Astrocyte (in vitro differentiated cells and primary cell): ENCODE measurements around the gene RPS10.

Source experiments
- EZH2 ChIP-seq: IDR thresholded peaks from 2 replicates; pipeline ENCODE4 v1.6.1; 2012; ENCODE audit warnings: mild to moderate bottlenecking, low read length, inconsistent platforms; ENCODE audit not compliant: insufficient read depth
- TF ChIP-seq, protein P1 (sequence below): IDR thresholded peaks from 2 replicates; pipeline ENCODE4 v1.5.1; 2011; ENCODE audit warnings: low read depth, mild to moderate bottlenecking, inconsistent platforms, low read length, moderate library complexity; ENCODE audit not compliant: insufficient read depth

GRCh38 chr6:34374069-34374468, 51.8 kb downstream of the RPS10 start:
- TF ChIP-seq, protein P1, sequence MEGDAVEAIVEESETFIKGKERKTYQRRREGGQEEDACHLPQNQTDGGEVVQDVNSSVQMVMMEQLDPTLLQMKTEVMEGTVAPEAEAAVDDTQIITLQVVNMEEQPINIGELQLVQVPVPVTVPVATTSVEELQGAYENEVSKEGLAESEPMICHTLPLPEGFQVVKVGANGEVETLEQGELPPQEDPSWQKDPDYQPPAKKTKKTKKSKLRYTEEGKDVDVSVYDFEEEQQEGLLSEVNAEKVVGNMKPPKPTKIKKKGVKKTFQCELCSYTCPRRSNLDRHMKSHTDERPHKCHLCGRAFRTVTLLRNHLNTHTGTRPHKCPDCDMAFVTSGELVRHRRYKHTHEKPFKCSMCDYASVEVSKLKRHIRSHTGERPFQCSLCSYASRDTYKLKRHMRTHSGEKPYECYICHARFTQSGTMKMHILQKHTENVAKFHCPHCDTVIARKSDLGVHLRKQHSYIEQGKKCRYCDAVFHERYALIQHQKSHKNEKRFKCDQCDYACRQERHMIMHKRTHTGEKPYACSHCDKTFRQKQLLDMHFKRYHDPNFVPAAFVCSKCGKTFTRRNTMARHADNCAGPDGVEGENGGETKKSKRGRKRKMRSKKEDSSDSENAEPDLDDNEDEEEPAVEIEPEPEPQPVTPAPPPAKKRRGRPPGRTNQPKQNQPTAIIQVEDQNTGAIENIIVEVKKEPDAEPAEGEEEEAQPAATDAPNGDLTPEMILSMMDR: no peak
- TF ChIP-seq EZH2: no peak
